ENCODE results near the gene PTAR1. TPM values are rescaled to one million over a fixed set of nuclear protein-coding genes. Genes with fewer than 3 reads are reported as not detected.

The PTAR1 gene
- total RNA-seq, 1 donor from 2014 or later, result 56.5 TPM

GRCh38 chr9:69696802-69697201, 63.0 kb downstream of the PTAR1 start:
- intact Hi-C loops (cut with DNase I), result no loop called here
- no peak overlapping the region for H3K4me3 ChIP-seq
- no peak for DNase-seq (ENCODE audit: extremely low spot score in 2 of 2)

GRCh38 chr9:69689991-69690538, 69.7 kb downstream of the PTAR1 start:
- H3K36me3 ChIP-seq, result no peaks in the 10 kb centered on the region
- H3K27me3 ChIP-seq, result no peaks in the 10 kb centered on the region
- DNase-seq (ENCODE audit: extremely low spot score in 2 of 2), result no peak
- H3K27ac ChIP-seq, result no peak overlapping the region
- TF ChIP-seq, protein P1, sequence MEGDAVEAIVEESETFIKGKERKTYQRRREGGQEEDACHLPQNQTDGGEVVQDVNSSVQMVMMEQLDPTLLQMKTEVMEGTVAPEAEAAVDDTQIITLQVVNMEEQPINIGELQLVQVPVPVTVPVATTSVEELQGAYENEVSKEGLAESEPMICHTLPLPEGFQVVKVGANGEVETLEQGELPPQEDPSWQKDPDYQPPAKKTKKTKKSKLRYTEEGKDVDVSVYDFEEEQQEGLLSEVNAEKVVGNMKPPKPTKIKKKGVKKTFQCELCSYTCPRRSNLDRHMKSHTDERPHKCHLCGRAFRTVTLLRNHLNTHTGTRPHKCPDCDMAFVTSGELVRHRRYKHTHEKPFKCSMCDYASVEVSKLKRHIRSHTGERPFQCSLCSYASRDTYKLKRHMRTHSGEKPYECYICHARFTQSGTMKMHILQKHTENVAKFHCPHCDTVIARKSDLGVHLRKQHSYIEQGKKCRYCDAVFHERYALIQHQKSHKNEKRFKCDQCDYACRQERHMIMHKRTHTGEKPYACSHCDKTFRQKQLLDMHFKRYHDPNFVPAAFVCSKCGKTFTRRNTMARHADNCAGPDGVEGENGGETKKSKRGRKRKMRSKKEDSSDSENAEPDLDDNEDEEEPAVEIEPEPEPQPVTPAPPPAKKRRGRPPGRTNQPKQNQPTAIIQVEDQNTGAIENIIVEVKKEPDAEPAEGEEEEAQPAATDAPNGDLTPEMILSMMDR (IDR thresholded peaks at IDR 0.05), result no peak
- TF ChIP-seq POLR2AphosphoS5 (IDR thresholded peaks at IDR 0.05; ENCODE audit: insufficient read depth in 1 of 2, low read depth in 1 of 2) (no peak), POLR2A (IDR thresholded peaks at IDR 0.05) (no peak)
- intact Hi-C loops (cut with DNase I), result no loop called here
- no peaks in the 10 kb centered on the region for H3K4me1 ChIP-seq
- no peak overlapping the region for H3K4me3 ChIP-seq
- H3K9me3 ChIP-seq, result no peaks in the 10 kb centered on the region

More at GRCh38 chr9:69696802-69697201, 63.0 kb downstream of the PTAR1 start:
- no peaks in the 10 kb centered on the region for H3K27me3 ChIP-seq
- H3K27ac ChIP-seq, result no peak overlapping the region
- no peak for TF ChIP-seq POLR2AphosphoS5 (IDR thresholded peaks at IDR 0.05; ENCODE audit: insufficient read depth in 1 of 2, low read depth in 1 of 2)
- TF ChIP-seq POLR2A (IDR thresholded peaks at IDR 0.05), result no peak
- TF ChIP-seq, protein P1 (IDR thresholded peaks at IDR 0.05), result no peak
- no peaks in the 10 kb centered on the region for H3K36me3 ChIP-seq
- H3K4me1 ChIP-seq, result no peaks in the 10 kb centered on the region
- H3K9me3 ChIP-seq, result peaks cover 6% of the 10 kb centered on the region

- Histone ChIP-seq H3K4me3 (no peak overlapping the region), H3K27me3 (no peaks in the 10 kb centered on the region), H3K9me3 (no peaks in the 10 kb centered on the region), H3K27ac (no peak overlapping the region), H3K36me3 (no peaks in the 10 kb centered on the region), H3K4me1 (no peaks in the 10 kb centered on the region)
- no peak for DNase-seq (ENCODE audit: extremely low spot score in 2 of 2)
- intact Hi-C loops (cut with DNase I), result no loop called here
- TF ChIP-seq POLR2AphosphoS5 (IDR thresholded peaks at IDR 0.05; ENCODE audit: insufficient read depth in 1 of 2, low read depth in 1 of 2), result no peak
- TF ChIP-seq POLR2A (IDR thresholded peaks at IDR 0.05), result no peak
- TF ChIP-seq, protein P1 (IDR thresholded peaks at IDR 0.05), result no peak
Measured at GRCh38 chr9:69683927-69684326, 75.9 kb downstream of the PTAR1 start.

DNA sequence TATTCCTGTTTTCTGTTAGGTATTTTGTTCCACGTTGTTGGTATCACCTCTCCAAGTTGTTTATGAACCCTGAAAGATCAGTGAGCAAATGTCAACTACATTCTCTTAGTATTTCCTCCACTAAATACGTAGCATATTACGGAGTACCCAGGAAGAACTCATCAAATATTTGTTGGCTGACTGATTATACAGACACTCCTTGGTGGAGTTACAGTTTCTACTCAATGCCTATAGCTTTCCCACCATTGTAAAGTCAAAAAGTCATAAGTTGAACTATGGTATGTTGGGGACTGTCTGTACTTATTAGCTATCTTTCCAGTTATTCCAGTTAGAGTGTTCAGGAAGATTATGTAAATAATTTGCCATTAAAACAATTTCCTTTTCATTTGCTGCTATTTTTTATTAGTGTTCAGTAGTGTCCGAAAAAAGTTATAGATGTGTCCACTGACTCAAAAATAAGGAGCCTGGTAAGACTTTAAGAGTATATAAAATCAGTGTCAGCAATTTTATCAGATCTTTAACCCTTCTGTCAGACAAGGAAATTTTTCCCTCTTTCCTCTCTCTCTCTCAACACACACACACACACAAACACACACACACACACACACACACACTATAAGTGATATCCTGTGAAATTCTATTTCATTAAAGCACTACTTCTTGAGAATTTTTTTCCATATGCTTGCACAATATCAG, 80.8 kb downstream of the PTAR1 start:
- Histone ChIP-seq H3K4me1 (peaks cover 13% of the 10 kb centered on the region), H3K4me3 (no peak overlapping the region), H3K9me3 (no peaks in the 10 kb centered on the region), H3K27ac (no peak overlapping the region), H3K36me3 (no peaks in the 10 kb centered on the region), H3K27me3 (no peaks in the 10 kb centered on the region)
- intact Hi-C loops (cut with DNase I), result no loop called here
- DNase-seq (ENCODE audit: extremely low spot score in 2 of 2), result no peak
- TF ChIP-seq POLR2AphosphoS5 (IDR thresholded peaks at IDR 0.05; ENCODE audit: insufficient read depth in 1 of 2, low read depth in 1 of 2), result peak in 1 of 2 donors; percentile 14
- no peak for TF ChIP-seq POLR2A (IDR thresholded peaks at IDR 0.05)

DNA sequence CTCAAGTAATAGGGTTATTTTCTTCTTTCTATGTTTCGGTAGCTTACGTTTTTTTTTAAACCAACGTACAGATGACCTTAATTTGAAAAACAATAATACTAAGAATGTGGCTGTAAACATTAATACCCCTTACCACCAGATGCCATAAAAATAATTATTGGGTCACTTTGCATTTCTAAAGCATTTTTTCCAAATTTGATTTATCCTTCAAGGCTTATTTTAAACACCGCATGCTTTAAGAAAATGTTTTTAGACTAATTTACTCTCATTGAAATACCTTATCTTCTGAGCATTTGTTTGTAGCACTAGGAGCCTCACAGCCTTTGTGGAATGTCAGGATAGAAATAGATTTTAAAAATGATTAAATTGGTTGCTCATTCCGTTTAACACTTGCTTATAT, 81.9 kb downstream of the PTAR1 start:
- TF ChIP-seq, protein P1 (IDR thresholded peaks at IDR 0.05), result no peak
- TF ChIP-seq POLR2AphosphoS5 (IDR thresholded peaks at IDR 0.05; ENCODE audit: insufficient read depth in 1 of 2, low read depth in 1 of 2) (no peak), POLR2A (IDR thresholded peaks at IDR 0.05) (no peak)
- Histone ChIP-seq H3K4me3 (no peak overlapping the region), H3K9me3 (no peaks in the 10 kb centered on the region), H3K27ac (no peak overlapping the region), H3K4me1 (peaks cover 23% of the 10 kb centered on the region), H3K36me3 (no peaks in the 10 kb centered on the region), H3K27me3 (no peaks in the 10 kb centered on the region)
- no peak for DNase-seq (ENCODE audit: extremely low spot score in 2 of 2)
- intact Hi-C loops (cut with DNase I), result no loop called here

Measured in vagina (tissue), 2 donors.